SK-N-SH (cell line): Measurements from ENCODE around the gene HIPK4. TPM values are rescaled to one million over a fixed set of nuclear protein-coding genes. Genes with fewer than 3 reads are reported as not detected.

Experiments
- CTCF ChIA-PET: fragments of 300-600, 350-600 bp; formaldehyde crosslinking; extraction: SDS; loops from one replicate; lab custom pipeline; 2021; lab: Yijun Ruan, JAX
- POLR2A ChIA-PET: fragments of 350-600 bp; sonication (Branson Sonifier 250); formaldehyde crosslinking; extraction: SDS; loops from one replicate; lab custom pipeline; 2020; ENCODE audit warnings: antibody characterized with exemption, inconsistent platforms; lab: Yijun Ruan, JAX
- DNase-seq: peaks from one replicate; pipeline ENCODE4 v3.0.0; 2012
- H2AFZ ChIP-seq: fragments of 200-600 bp; sonication (generic); 2 replicates; pipeline ENCODE4 v1.8.1; 2016; ENCODE audit warnings: antibody characterized with exemption, mild to moderate bottlenecking, low read depth
- H3F3A ChIP-seq: fragments of 200-600 bp; sonication (generic); replicated peaks from 2 replicates; pipeline ENCODE3; 2016; ENCODE audit warnings: antibody characterized with exemption, mild to moderate bottlenecking; ENCODE audit not compliant: insufficient read depth
- H3K27ac ChIP-seq, 2 experiments: fragments of 200-500 bp in 1 of 2; fragments of 200-600 bp in 1 of 2; sonication (Bioruptor generic) in 1 of 2; sonication (generic), shearing (Covaris generic) in 1 of 2; 2 replicates each; pipeline versions ENCODE4 v1.5.1 to v1.6.1; 2014 to 2016; ENCODE audit warnings: low read depth in 2 of 2, inconsistent platforms in 1 of 2, low read length in 1 of 2, mild to moderate bottlenecking in 1 of 2, mixed read lengths in 1 of 2
- H3K27me3 ChIP-seq: fragments of 200-600 bp; sonication (generic), shearing (Covaris generic); 2 replicates; pipeline ENCODE4 v1.6.1; 2016; ENCODE audit warnings: mixed run types; ENCODE audit not compliant: insufficient read depth
- H3K36me3 ChIP-seq, 2 experiments: fragments of 200-500 bp in 1 of 2; fragments of 200-600 bp in 1 of 2; sonication (Bioruptor generic) in 1 of 2; sonication (generic) in 1 of 2; replicated peaks in 1 of 2; 2 replicates each; pipeline versions ENCODE3 to v1.5.1; 2014 to 2016; ENCODE audit warnings: low read length in 1 of 2, mild to moderate bottlenecking in 1 of 2; ENCODE audit not compliant: insufficient read depth in 2 of 2, control insufficient read depth in 1 of 2
- H3K4me1 ChIP-seq, 2 experiments: fragments of 200-500 bp in 1 of 2; fragments of 200-600 bp in 1 of 2; sonication (Bioruptor generic) in 1 of 2; sonication (generic), shearing (Covaris generic) in 1 of 2; 2 replicates each; pipeline versions ENCODE4 v1.5.1 to v1.6.1; 2014 to 2016; ENCODE audit warnings: low read depth in 1 of 2, low read length in 1 of 2, mixed run types in 1 of 2; ENCODE audit not compliant: insufficient read depth in 2 of 2, control insufficient read depth in 1 of 2
- H3K4me2 ChIP-seq: fragments of 200-600 bp; sonication (generic), shearing (Covaris generic); 2 replicates; pipeline ENCODE4 v1.6.1; 2017; ENCODE audit warnings: mixed run types
- H3K4me3 ChIP-seq, 2 experiments: fragments of 200-500 bp in 1 of 2; fragments of 200-600 bp in 1 of 2; sonication (Bioruptor generic) in 1 of 2; sonication (generic), shearing (Covaris generic) in 1 of 2; 2 replicates each; pipeline versions ENCODE4 v1.5.1 to v1.8.1; 2014 to 2016; ENCODE audit warnings: low read depth in 2 of 2, inconsistent platforms in 1 of 2, low read length in 1 of 2, mild to moderate bottlenecking in 1 of 2, mixed read lengths in 1 of 2, moderate library complexity in 1 of 2
- H3K79me2 ChIP-seq: fragments of 200-600 bp; sonication (generic); 2 replicates; pipeline ENCODE4 v1.8.1; 2017; ENCODE audit warnings: mild to moderate bottlenecking; ENCODE audit not compliant: insufficient read depth
- H3K9ac ChIP-seq: fragments of 200-600 bp; sonication (generic); 2 replicates; pipeline ENCODE4 v1.6.1; 2017; ENCODE audit warnings: mixed run types
- H3K9me2 ChIP-seq: fragments of 200-600 bp; sonication (generic); 2 replicates; pipeline ENCODE4 v1.6.1; 2017; ENCODE audit warnings: mixed run types
- H3K9me3 ChIP-seq: fragments of 200-600 bp; sonication (generic); 2 replicates; pipeline ENCODE4 v1.6.1; 2017; ENCODE audit warnings: mixed run types, mild to moderate bottlenecking, moderate library complexity
- H4K20me1 ChIP-seq: fragments of 200-600 bp; sonication (generic); 2 replicates; pipeline ENCODE4 v1.6.1; 2017; ENCODE audit warnings: mild to moderate bottlenecking, mixed run types; ENCODE audit not compliant: insufficient read depth
- CHD2 ChIP-seq: fragments of 150-350 bp; IDR thresholded peaks from 2 replicates; pipeline ENCODE4 v1.6.1; 2018; ENCODE audit warnings: low read length; ENCODE audit not compliant: partially characterized antibody
- ELF1 ChIP-seq: IDR thresholded peaks from 2 replicates; pipeline ENCODE4 v1.4.0; 2012
- EP300 ChIP-seq, 2 experiments: IDR thresholded peaks; 2 replicates each; pipeline versions ENCODE4 v1.4.0 to v1.6.1; 2012; ENCODE audit warnings: borderline replicate concordance in 1 of 2, low read depth in 1 of 2, low read length in 1 of 2
- EZH2phosphoT487 ChIP-seq: fragments of 200-600 bp; sonication (generic); IDR thresholded peaks from 2 replicates; pipeline ENCODE4 v1.6.1; 2017; ENCODE audit warnings: low read depth, mixed run types, mild to moderate bottlenecking, antibody characterized with exemption, moderate library complexity, borderline replicate concordance
- FOXJ3 ChIP-seq: sonication (generic); formaldehyde crosslinking; IDR thresholded peaks from 2 replicates; pipeline ENCODE4 v1.5.1; 2020; ENCODE audit warnings: mild to moderate bottlenecking, missing genetic modification reagents
- GABPA ChIP-seq: IDR thresholded peaks from 2 replicates; pipeline ENCODE4 v1.4.0; 2012; ENCODE audit warnings: low read depth, mild to moderate bottlenecking
- JUND ChIP-seq: IDR thresholded peaks from 2 replicates; pipeline ENCODE4 v1.4.0; 2012
- MEF2A ChIP-seq: IDR thresholded peaks from 2 replicates; pipeline ENCODE4 v1.4.0; 2012; ENCODE audit warnings: low read depth, borderline replicate concordance
- MXI1 ChIP-seq: IDR thresholded peaks from 2 replicates; pipeline ENCODE4 v1.6.1; 2012; ENCODE audit warnings: mild to moderate bottlenecking, low read depth, low read length, improper control_type of control experiment
- NRF1 ChIP-seq: IDR thresholded peaks from 2 replicates; pipeline ENCODE4 v1.6.1; 2012; ENCODE audit warnings: low read depth, mild to moderate bottlenecking, low read length
- RCOR1 ChIP-seq: fragments of 150-350 bp; IDR thresholded peaks from 2 replicates; pipeline ENCODE4 v1.6.1; 2017; ENCODE audit warnings: antibody characterized with exemption, low read length
- RFX5 ChIP-seq: IDR thresholded peaks from 2 replicates; pipeline ENCODE4 v1.6.1; 2012; ENCODE audit warnings: mild to moderate bottlenecking, improper control_type of control experiment, low read length
- SIN3A ChIP-seq: IDR thresholded peaks from 2 replicates; pipeline ENCODE4 v1.6.1; 2012; ENCODE audit warnings: low read depth, mild to moderate bottlenecking, low read length, moderate library complexity, borderline replicate concordance
- SMC3 ChIP-seq: IDR thresholded peaks from 2 replicates; pipeline ENCODE4 v1.6.1; 2012; ENCODE audit warnings: low read depth, low read length, improper control_type of control experiment
- TCF12 ChIP-seq: IDR thresholded peaks from 2 replicates; pipeline ENCODE4 v1.4.0; 2012
- YY1 ChIP-seq: IDR thresholded peaks from 2 replicates; pipeline ENCODE4 v1.4.0; 2012; ENCODE audit warnings: low read depth, mild to moderate bottlenecking
- WGBS: methylation state at CpG from one replicate; pipeline ENCODE4 v1.1.6; 2017; ENCODE audit warnings: low lambda C conversion rate; 5-methylcytosine and 5-hydroxymethylcytosine counted together
- polyA plus RNA-seq, 3 experiments: library from polyadenylated mRNA; depleted of rRNA; stranded (reverse); fragments of >200 nt; gene quantifications; 2 replicates each; pipeline ENCODE4 v1.2.3, GENCODE V29; 2012
- TF ChIP-seq, protein P1 (sequence below): fragments of 150-350 bp; IDR thresholded peaks from 2 replicates; pipeline ENCODE4 v1.6.1; 2017; ENCODE audit warnings: antibody characterized with exemption, low read length, low read depth, borderline replicate concordance
- TF ChIP-seq, protein P2 (sequence below): IDR thresholded peaks from 2 replicates; pipeline ENCODE4 v1.4.0; 2012; ENCODE audit warnings: low read depth, borderline replicate concordance
- TF ChIP-seq, protein P3 (sequence below): fragments of 150-350 bp; IDR thresholded peaks from 2 replicates; pipeline ENCODE4 v1.6.1; 2016; ENCODE audit warnings: mild to moderate bottlenecking, low read depth, low read length
- TF ChIP-seq, protein P4 (sequence below): IDR thresholded peaks from 2 replicates; pipeline ENCODE4; 2012

The HIPK4 gene
- polyA plus RNA-seq, 1 of the 3 experiments (the other 2 are of a cell fraction) = 0.23 TPM

DNA sequence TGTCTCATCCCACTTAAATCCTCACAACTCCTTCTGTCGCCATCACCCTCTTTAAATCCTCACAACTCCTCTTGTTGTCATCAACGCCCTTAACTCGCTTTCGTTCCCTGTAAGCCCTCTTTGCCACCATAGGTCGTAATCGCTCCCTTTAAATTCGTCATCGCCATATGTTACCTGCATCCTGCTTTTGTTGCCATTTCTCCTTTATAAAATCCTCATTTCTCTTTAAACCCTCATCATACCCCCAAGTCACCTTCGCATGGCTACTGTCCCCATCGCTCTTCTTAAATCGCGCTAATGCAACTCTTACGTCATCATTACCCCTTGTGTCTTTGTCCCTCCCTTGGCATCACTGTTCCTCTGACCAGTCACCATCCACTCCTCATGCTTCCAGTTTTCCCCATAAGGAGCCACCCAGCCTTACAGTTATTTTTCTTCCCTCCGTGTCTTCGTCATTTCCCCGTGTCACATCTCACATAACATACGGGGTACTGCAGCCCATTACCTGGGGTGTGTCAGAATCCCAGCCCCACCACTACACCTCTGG, 40.9 kb downstream of the HIPK4 start:
- Histone ChIP-seq H3K27me3 (no peaks in the 10 kb centered on the region), H3K27ac (peak overlapping the region; percentile 50 to 59; a peak in 2 of 4 replicates), H4K20me1 (no peaks in the 10 kb centered on the region), H3K36me3 (peaks cover 0 to 2% of the 10 kb centered on the region in 2 experiments), H3K4me3 (peak overlapping the region; percentile 68 to 94), H3F3A (no peaks in the 10 kb centered on the region), H3K4me1 (peaks cover 0 to 7% of the 10 kb centered on the region in 2 experiments; a peak in 1 of 4 replicates), H3K9ac (peak overlapping the region; percentile 77), H3K79me2 (peaks cover 60% of the 10 kb centered on the region), H3K4me2 (peak overlapping the region; percentile 85), H3K9me3 (no peaks in the 10 kb centered on the region), H2AFZ (peak overlapping the region; percentile 83), H3K9me2 (no peaks in the 10 kb centered on the region)
- ChIA-PET CTCF (interaction anchor here (2.1 to 2.6 kb wide), 2 partner anchors 44 to 72 kb away, joined by 7 to 10 read pairs; no protein-coding TSS in a partner anchor), POLR2A (interaction anchor here (0.5 to 1.4 kb wide), 4 partner anchors 17 to 258 kb away, joined by 3 to 4 read pairs (median 4); partner anchors contain the start of gene ZNF780A)
- peak; percentile 16; the same call in 1 of the 2 replicates for TF ChIP-seq FOXJ3 (CRISPR knock-in tag)
- TF ChIP-seq MXI1 = peak; percentile 48
- no peak for TF ChIP-seq RCOR1
- TF ChIP-seq, protein P1, sequence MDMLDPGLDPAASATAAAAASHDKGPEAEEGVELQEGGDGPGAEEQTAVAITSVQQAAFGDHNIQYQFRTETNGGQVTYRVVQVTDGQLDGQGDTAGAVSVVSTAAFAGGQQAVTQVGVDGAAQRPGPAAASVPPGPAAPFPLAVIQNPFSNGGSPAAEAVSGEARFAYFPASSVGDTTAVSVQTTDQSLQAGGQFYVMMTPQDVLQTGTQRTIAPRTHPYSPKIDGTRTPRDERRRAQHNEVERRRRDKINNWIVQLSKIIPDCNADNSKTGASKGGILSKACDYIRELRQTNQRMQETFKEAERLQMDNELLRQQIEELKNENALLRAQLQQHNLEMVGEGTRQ = no peak
- peak; percentile 68 for DNase-seq
- 3% methylated on average over 17 of the region's 17 CpGs for WGBS

DNA sequence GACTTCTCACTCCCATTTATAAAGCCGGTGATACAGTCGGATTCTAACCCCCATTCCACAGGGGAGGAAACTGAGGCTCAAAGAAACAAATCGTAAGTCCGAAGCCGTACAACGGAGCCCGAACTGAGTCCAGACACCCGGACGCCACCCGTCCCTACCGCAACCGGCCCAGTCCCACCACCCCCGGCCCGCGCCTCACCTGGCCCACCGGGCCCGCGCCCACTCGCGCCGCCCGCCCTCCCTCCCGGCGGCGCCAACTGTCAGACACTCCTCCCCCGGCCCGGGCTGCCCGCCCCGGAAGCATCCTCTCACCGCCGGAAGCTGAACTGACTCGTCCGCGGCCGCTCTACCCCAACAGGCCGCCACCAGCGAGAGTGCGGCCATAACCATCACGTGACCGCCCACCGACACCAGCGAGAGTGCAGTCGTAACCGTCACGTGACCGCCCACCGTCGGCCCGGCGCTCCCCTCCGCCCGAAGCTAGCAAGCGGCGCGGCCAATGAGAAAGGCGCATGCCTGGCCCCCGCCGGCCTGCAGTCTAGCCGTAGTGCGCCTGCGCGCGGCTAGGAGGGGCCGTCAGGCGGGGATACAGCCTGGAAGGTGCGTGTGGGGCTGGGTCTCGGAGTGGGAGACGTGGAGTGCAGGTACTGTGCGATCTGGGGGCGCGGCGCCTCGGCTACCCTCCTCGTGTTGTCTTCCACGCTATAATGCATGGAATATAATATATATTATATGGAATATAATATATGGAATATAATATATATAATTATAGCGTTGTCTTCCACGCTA, 41.7 kb downstream of the HIPK4 start, which contains the start of the genes C19orf47 and PLD3:
Gene C19orf47, minus strand, starts transcription at position 273 of the 789 bp plus-strand sequence. CDS start 6,540 bp downstream, outside the sequence.
Gene PLD3, plus strand, starts transcription at position 571 of the 789 bp plus-strand sequence. CDS start 17,789 bp downstream, outside the sequence.
- H3K79me2 ChIP-seq = peaks cover 66% of the 10 kb centered on the region
- ChIA-PET POLR2A (interaction anchor here (0.5 to 1.4 kb wide), 5 partner anchors 17 to 257 kb away, joined by 3 to 4 read pairs (median 4); partner anchors contain the start of gene ZNF780A), CTCF (interaction anchor here (2.1 to 2.6 kb wide), 2 partner anchors 43 to 72 kb away, joined by 7 to 10 read pairs; no protein-coding TSS in a partner anchor)
- H3K4me3 ChIP-seq = peak within 1 kb of the TSS; percentile 68 to 94
- peaks cover 0 to 7% of the 10 kb centered on the region in 2 experiments; a peak in 1 of 4 replicates for H3K4me1 ChIP-seq
- peak within 1 kb of the TSS; percentile 50 to 59; a peak in 2 of 4 replicates for H3K27ac ChIP-seq
- peak within 1 kb of the TSS; percentile 77 for H3K9ac ChIP-seq
- 1% methylated on average over 42 of the region's 77 CpGs for WGBS
- H3F3A ChIP-seq = no peaks in the 10 kb centered on the region
- H3K9me3 ChIP-seq = no peaks in the 10 kb centered on the region
- peak within 1 kb of the TSS; percentile 83 for H2AFZ ChIP-seq
- peak within 1 kb of the TSS; percentile 85 for H3K4me2 ChIP-seq
- no peaks in the 10 kb centered on the region for H4K20me1 ChIP-seq
- no peaks in the 10 kb centered on the region for H3K9me2 ChIP-seq
- H3K27me3 ChIP-seq = no peaks in the 10 kb centered on the region
- DNase-seq = peak; percentile 100
- H3K36me3 ChIP-seq = peaks cover 0 to 2% of the 10 kb centered on the region in 2 experiments
- TF ChIP-seq SIN3A (no peak), RFX5 (no peak), NRF1 (peak; percentile 87), MEF2A (no peak), EZH2phosphoT487 (no peak), EP300 (IDR thresholded peaks at IDR 0.05; ENCODE audit: borderline replicate concordance in 1 of 2, low read depth in 1 of 2, low read length in 1 of 2) (no peak), YY1 (peak; percentile 87; the same call in 1 of the 2 replicates), ELF1 (no peak), TCF12 (no peak), RCOR1 (no peak), CHD2 (peak; percentile 80), MXI1 (peak; percentile 84), SMC3 (no peak; the same call in 1 of the 2 replicates), JUND (no peak), GABPA (peak; percentile 95)
- TF ChIP-seq, protein P1 = peak; percentile 99
- TF ChIP-seq, protein P2, sequence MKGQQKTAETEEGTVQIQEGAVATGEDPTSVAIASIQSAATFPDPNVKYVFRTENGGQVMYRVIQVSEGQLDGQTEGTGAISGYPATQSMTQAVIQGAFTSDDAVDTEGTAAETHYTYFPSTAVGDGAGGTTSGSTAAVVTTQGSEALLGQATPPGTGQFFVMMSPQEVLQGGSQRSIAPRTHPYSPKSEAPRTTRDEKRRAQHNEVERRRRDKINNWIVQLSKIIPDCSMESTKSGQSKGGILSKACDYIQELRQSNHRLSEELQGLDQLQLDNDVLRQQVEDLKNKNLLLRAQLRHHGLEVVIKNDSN = peak; percentile 100
- TF ChIP-seq, protein P3, sequence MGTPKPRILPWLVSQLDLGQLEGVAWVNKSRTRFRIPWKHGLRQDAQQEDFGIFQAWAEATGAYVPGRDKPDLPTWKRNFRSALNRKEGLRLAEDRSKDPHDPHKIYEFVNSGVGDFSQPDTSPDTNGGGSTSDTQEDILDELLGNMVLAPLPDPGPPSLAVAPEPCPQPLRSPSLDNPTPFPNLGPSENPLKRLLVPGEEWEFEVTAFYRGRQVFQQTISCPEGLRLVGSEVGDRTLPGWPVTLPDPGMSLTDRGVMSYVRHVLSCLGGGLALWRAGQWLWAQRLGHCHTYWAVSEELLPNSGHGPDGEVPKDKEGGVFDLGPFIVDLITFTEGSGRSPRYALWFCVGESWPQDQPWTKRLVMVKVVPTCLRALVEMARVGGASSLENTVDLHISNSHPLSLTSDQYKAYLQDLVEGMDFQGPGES = no peak
- TF ChIP-seq, protein P4, sequence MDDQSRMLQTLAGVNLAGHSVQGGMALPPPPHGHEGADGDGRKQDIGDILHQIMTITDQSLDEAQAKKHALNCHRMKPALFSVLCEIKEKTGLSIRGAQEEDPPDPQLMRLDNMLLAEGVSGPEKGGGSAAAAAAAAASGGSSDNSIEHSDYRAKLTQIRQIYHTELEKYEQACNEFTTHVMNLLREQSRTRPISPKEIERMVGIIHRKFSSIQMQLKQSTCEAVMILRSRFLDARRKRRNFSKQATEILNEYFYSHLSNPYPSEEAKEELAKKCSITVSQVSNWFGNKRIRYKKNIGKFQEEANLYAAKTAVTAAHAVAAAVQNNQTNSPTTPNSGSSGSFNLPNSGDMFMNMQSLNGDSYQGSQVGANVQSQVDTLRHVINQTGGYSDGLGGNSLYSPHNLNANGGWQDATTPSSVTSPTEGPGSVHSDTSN = 0 out of 2 replicates have a peak, but pooled peaks have one; percentile 7
